WERI-Rb-1 (cell line): ENCODE results near the gene ADAMTS4.
A peak's percentile ranks its signal among the peaks of the same experiment; 100 is the strongest.

Experiments
- DNase-seq: peaks from one replicate; pipeline ENCODE4 v3.0.0-alpha.2; 2020
- H3K27ac ChIP-seq: fragments of 250-450 bp; sonication (Bioruptor Pico); 2 replicates; pipeline ENCODE4 v1.5.1; 2020; ENCODE audit warnings: mild to moderate bottlenecking, moderate library complexity
- H3K27me3 ChIP-seq: fragments of 250-450 bp; sonication (Bioruptor Pico); 2 replicates; pipeline ENCODE4 v1.5.1; 2021; ENCODE audit warnings: mild to moderate bottlenecking, low read depth, moderate library complexity; ENCODE audit not compliant: insufficient read depth, severe bottlenecking
- H3K36me3 ChIP-seq: fragments of 250-450 bp; sonication (Bioruptor Pico); 2 replicates; pipeline ENCODE4 v1.5.1; 2020; ENCODE audit warnings: mild to moderate bottlenecking, moderate library complexity
- H3K4me3 ChIP-seq: 2 replicates; pipeline ENCODE4 v1.5.1; 2011; ENCODE audit warnings: low read depth, mild to moderate bottlenecking, control low read depth, low read length
- H3K9me3 ChIP-seq: fragments of 250-450 bp; sonication (Bioruptor Pico); 2 replicates; pipeline ENCODE4 v1.5.1; 2021; ENCODE audit warnings: mild to moderate bottlenecking, moderate library complexity; ENCODE audit not compliant: severe bottlenecking
- CTCF ChIP-seq: IDR thresholded peaks from 2 replicates; pipeline ENCODE4 v1.5.1; 2011; ENCODE audit warnings: low read depth, mild to moderate bottlenecking, control low read depth, inconsistent platforms, low read length

Gene ADAMTS4

GRCh38 chr1:161153176-161153575 lies 45.7 kb downstream of the ADAMTS4 start:
- DNase-seq: no peak
- peak overlapping the region; percentile 99 for H3K27ac ChIP-seq
- H3K9me3 ChIP-seq: no peaks in the 10 kb centered on the region
- no peak for TF ChIP-seq CTCF
- no peaks in the 10 kb centered on the region for H3K27me3 ChIP-seq
- H3K36me3 ChIP-seq: peaks cover 18% of the 10 kb centered on the region
- H3K4me3 ChIP-seq: peak overlapping the region; percentile 85

- no peaks in the 10 kb centered on the region for H3K27me3 ChIP-seq
- no peak for TF ChIP-seq CTCF
Measured at GRCh38 chr1:161145832-161146231, 53.0 kb downstream of the ADAMTS4 start.

GRCh38 chr1:161140755-161141400 lies 58.0 kb downstream of the ADAMTS4 start:
- H3K27ac ChIP-seq: no peak overlapping the region
- DNase-seq: no peak
- no peak overlapping the region for H3K4me3 ChIP-seq
- H3K36me3 ChIP-seq: no peaks in the 10 kb centered on the region
- H3K27me3 ChIP-seq: no peaks in the 10 kb centered on the region
- no peak for TF ChIP-seq CTCF
- H3K9me3 ChIP-seq: no peaks in the 10 kb centered on the region

More at GRCh38 chr1:161145832-161146231, 53.0 kb downstream of the ADAMTS4 start:
- H3K4me3 ChIP-seq: no peak overlapping the region
- H3K36me3 ChIP-seq: no peaks in the 10 kb centered on the region
- no peaks in the 10 kb centered on the region for H3K9me3 ChIP-seq
- no peak for DNase-seq
- H3K27ac ChIP-seq: no peak overlapping the region

- H3K27ac ChIP-seq: no peak overlapping the region
- H3K9me3 ChIP-seq: no peaks in the 10 kb centered on the region
- H3K4me3 ChIP-seq: no peak overlapping the region
- DNase-seq: peak; percentile 51
- H3K27me3 ChIP-seq: no peaks in the 10 kb centered on the region
- peaks cover 4% of the 10 kb centered on the region for H3K36me3 ChIP-seq
- TF ChIP-seq CTCF: peak; percentile 51
Measured at GRCh38 chr1:161139766-161140165, 59.1 kb downstream of the ADAMTS4 start.

GRCh38 chr1:161138431-161138830 lies 60.4 kb downstream of the ADAMTS4 start:
- no peak for DNase-seq
- Histone ChIP-seq H3K27me3 (no peaks in the 10 kb centered on the region), H3K4me3 (no peak overlapping the region), H3K27ac (no peak overlapping the region), H3K36me3 (peaks cover 11% of the 10 kb centered on the region), H3K9me3 (no peaks in the 10 kb centered on the region)
- TF ChIP-seq CTCF: no peak

GRCh38 chr1:161137881-161138280 lies 61.0 kb downstream of the ADAMTS4 start:
- Histone ChIP-seq H3K27me3 (no peaks in the 10 kb centered on the region), H3K4me3 (no peak overlapping the region), H3K27ac (no peak overlapping the region), H3K9me3 (no peaks in the 10 kb centered on the region), H3K36me3 (peaks cover 11% of the 10 kb centered on the region)
- TF ChIP-seq CTCF: no peak
- DNase-seq: no peak
